WTC11 (cell line): ENCODE measurements around the gene PLSCR2. TPM values are rescaled to one million over a fixed set of nuclear protein-coding genes. Genes with fewer than 3 reads are reported as not detected.

Experiments used
- ATAC-seq: fragments of 200-7000 bp; cut with Tn5 transposase; 2 replicates; pipeline ENCODE4 v1.10.0; 2021; ENCODE audit warnings: mild to moderate bottlenecking, moderate library complexity
- CTCF ChIA-PET: fragments of 300-600 bp; sonication (Branson Sonifier 250); formaldehyde crosslinking; loops from one replicate; lab custom pipeline; 2021; ENCODE audit warnings: antibody characterized with exemption; lab: Charles Lee
- POLR2A ChIA-PET: fragments of 350-600 bp; sonication (Branson Sonifier 250); formaldehyde crosslinking; loops from one replicate; lab custom pipeline; 2021; ENCODE audit warnings: antibody characterized with exemption; lab: Charles Lee
- DNase-seq: peaks from one replicate; pipeline ENCODE4 v3.0.0; 2021; ENCODE audit warnings: low spot score
- H3K27ac Mint-ChIP-seq: 2 replicates; pipeline ENCODE4 v1.8.0; 2021; ENCODE audit warnings: mixed read lengths
- H3K27me3 Mint-ChIP-seq: 2 replicates; pipeline ENCODE4 v1.8.0; 2021; ENCODE audit warnings: low read depth, mild to moderate bottlenecking, moderate library complexity, mixed read lengths
- H3K36me3 Mint-ChIP-seq: 2 replicates; pipeline ENCODE4 v1.8.0; 2021; ENCODE audit warnings: mixed read lengths
- H3K4me1 Mint-ChIP-seq: 2 replicates; pipeline ENCODE4 v1.8.0; 2022; ENCODE audit warnings: mixed read lengths
- H3K4me3 Mint-ChIP-seq: 2 replicates; pipeline ENCODE4 v1.8.0; 2021; ENCODE audit warnings: mild to moderate bottlenecking, moderate library complexity, mixed read lengths
- H3K9me3 Mint-ChIP-seq: 2 replicates; pipeline ENCODE4 v1.8.0; 2021; ENCODE audit warnings: mixed read lengths
- AFF4 ChIP-seq: sonication (generic); formaldehyde crosslinking; IDR thresholded peaks from 2 replicates; pipeline ENCODE4 v1.8.1; 2023; ENCODE audit warnings: mild to moderate bottlenecking, missing genetic modification reagents, borderline replicate concordance
- ATF3 ChIP-seq: sonication (generic); formaldehyde crosslinking; conservative IDR thresholded peaks from 2 replicates; pipeline ENCODE4 v1.8.1; 2022; ENCODE audit warnings: mild to moderate bottlenecking, missing genetic modification reagents
- E2F1 ChIP-seq: sonication (generic); formaldehyde crosslinking; IDR thresholded peaks from 2 replicates; pipeline ENCODE4 v1.8.0; 2022; ENCODE audit warnings: mild to moderate bottlenecking, missing genetic modification reagents
- FOXJ3 ChIP-seq: sonication (generic); formaldehyde crosslinking; IDR thresholded peaks from 2 replicates; pipeline ENCODE4 v1.9.0; 2021; ENCODE audit warnings: missing genetic modification reagents, mild to moderate bottlenecking, borderline replicate concordance
- GRHL2 ChIP-seq: fragments of 250-450 bp; sonication (Bioruptor Pico); IDR thresholded peaks from 2 replicates; pipeline ENCODE4 v1.8.0; 2022; ENCODE audit warnings: mild to moderate bottlenecking, moderate library complexity; ENCODE audit not compliant: insufficient replicate concordance, severe bottlenecking
- JUN ChIP-seq: sonication (generic); formaldehyde crosslinking; IDR thresholded peaks from 2 replicates; pipeline ENCODE4 v1.8.0; 2023; ENCODE audit warnings: mild to moderate bottlenecking, missing genetic modification reagents
- KAT7 ChIP-seq: sonication (generic); formaldehyde crosslinking; IDR thresholded peaks from 2 replicates; pipeline ENCODE4 v1.8.1; 2023; ENCODE audit warnings: missing genetic modification reagents, mild to moderate bottlenecking, borderline replicate concordance
- MAX ChIP-seq: sonication (generic); formaldehyde crosslinking; IDR thresholded peaks from 2 replicates; pipeline ENCODE4 v1.8.0; 2022; ENCODE audit warnings: mild to moderate bottlenecking, missing genetic modification reagents
- MLX ChIP-seq: sonication (generic); formaldehyde crosslinking; IDR thresholded peaks from 2 replicates; pipeline ENCODE4 v1.8.1; 2023; ENCODE audit warnings: mild to moderate bottlenecking, missing genetic modification reagents, moderate library complexity
- MXD4 ChIP-seq: fragments of 250-450 bp; sonication (Bioruptor Pico); IDR thresholded peaks from 2 replicates; pipeline ENCODE4 v1.8.0; 2021; ENCODE audit warnings: mild to moderate bottlenecking, moderate library complexity, borderline replicate concordance
- NFE2L1 ChIP-seq: sonication (generic); formaldehyde crosslinking; IDR thresholded peaks from 2 replicates; pipeline ENCODE4 v1.8.1; 2023; ENCODE audit warnings: missing genetic modification reagents
- SMAD3 ChIP-seq: sonication (generic); formaldehyde crosslinking; IDR thresholded peaks from 2 replicates; pipeline ENCODE4 v1.8.0; 2022; ENCODE audit warnings: missing genetic modification reagents, mild to moderate bottlenecking, borderline replicate concordance
- TCF7 ChIP-seq: sonication (generic); formaldehyde crosslinking; IDR thresholded peaks from 2 replicates; pipeline ENCODE4 v1.8.0; 2022; ENCODE audit warnings: mild to moderate bottlenecking, low read depth, missing genetic modification reagents, moderate library complexity
- ZNF425 ChIP-seq: fragments of 250-450 bp; sonication (Bioruptor Pico); conservative IDR thresholded peaks from 2 replicates; pipeline ENCODE4 v1.9.0; 2021; ENCODE audit warnings: mild to moderate bottlenecking
- ZNF532 ChIP-seq: fragments of 250-450 bp; sonication (Bioruptor Pico); IDR thresholded peaks from 2 replicates; pipeline ENCODE4 v1.9.0; 2021; ENCODE audit warnings: mild to moderate bottlenecking, borderline replicate concordance
- total RNA-seq: library from RNA; stranded (reverse); gene quantifications from 3 replicates; pipeline ENCODE4 v1.2.3, GENCODE V29; 2021

The PLSCR2 gene
- total RNA-seq, 1 experiment from 2014 or later = 0.39 TPM

GRCh38 chr3:146493221-146493620 lies 23.9 kb upstream of the PLSCR2 start:
- H3K27me3 Mint-ChIP-seq = no peaks in the 10 kb centered on the region
- peaks cover 36% of the 10 kb centered on the region for H3K9me3 Mint-ChIP-seq
- H3K4me3 Mint-ChIP-seq = no peak overlapping the region
- H3K4me1 Mint-ChIP-seq = peaks cover 4% of the 10 kb centered on the region; the same call in 1 of the 2 replicates
- TF ChIP-seq E2F1 (CRISPR knock-in tag) (no peak), GRHL2 (CRISPR knock-in tag) (no peak), KAT7 (CRISPR knock-in tag) (no peak)
- ChIA-PET CTCF (no interaction called here), POLR2A (no interaction called here)
- ATAC-seq (no peak), DNase-seq (no peak)
- no peak overlapping the region for H3K27ac Mint-ChIP-seq
- H3K36me3 Mint-ChIP-seq = peaks cover 18% of the 10 kb centered on the region

- DNase-seq (no peak), ATAC-seq (no peak)
- H3K4me1 Mint-ChIP-seq = peaks cover 4% of the 10 kb centered on the region; the same call in 1 of the 2 replicates
- H3K27me3 Mint-ChIP-seq = no peaks in the 10 kb centered on the region
- POLR2A ChIA-PET = no interaction called here
- TF ChIP-seq AFF4 (CRISPR knock-in tag) = no peak
- TF ChIP-seq FOXJ3 (CRISPR knock-in tag) = no peak
- no peak for TF ChIP-seq MXD4 (CRISPR knock-in tag)
- TF ChIP-seq E2F1 (CRISPR knock-in tag) = no peak
- TF ChIP-seq NFE2L1 = no peak
- no peak for TF ChIP-seq SMAD3 (CRISPR knock-in tag)
- TF ChIP-seq ZNF532 (CRISPR knock-in tag) = no peak
- no peak for TF ChIP-seq MLX (CRISPR knock-in tag)
- no peak for TF ChIP-seq ZNF425 (CRISPR knock-in tag)
- no peak for TF ChIP-seq JUN (CRISPR knock-in tag)
- no peak for TF ChIP-seq MAX (CRISPR knock-in tag)
- TF ChIP-seq TCF7 = no peak
- no peak for TF ChIP-seq ATF3 (CRISPR knock-in tag)
- H3K27ac Mint-ChIP-seq = no peak overlapping the region
- peaks cover 28% of the 10 kb centered on the region for H3K9me3 Mint-ChIP-seq
- no peak overlapping the region for H3K4me3 Mint-ChIP-seq
- H3K36me3 Mint-ChIP-seq = peaks cover 8% of the 10 kb centered on the region
- CTCF ChIA-PET = no interaction called here
Measured at GRCh38 chr3:146491303-146491702, 21.9 kb upstream of the PLSCR2 start.
